BJ (cell line): ENCODE data around the gene BCAS3. TPM values are rescaled to one million over a fixed set of nuclear protein-coding genes. Genes with fewer than 3 reads are reported as not detected.

Experiments
- CTCF ChIA-PET: fragments of 350-600 bp; formaldehyde crosslinking; extraction: SDS; loops from one replicate; lab custom pipeline; 2021; ENCODE audit warnings: antibody characterized with exemption, inconsistent platforms; lab: Yijun Ruan, JAX
- POLR2A ChIA-PET: fragments of 300-600 bp; sonication (Branson Sonifier 250); formaldehyde crosslinking; extraction: SDS; loops from one replicate; lab custom pipeline; 2021; ENCODE audit warnings: antibody characterized with exemption; lab: Charles Lee
- DNase-seq: peaks from one replicate; pipeline ENCODE4 v3.0.0-alpha.2; 2011; ENCODE audit warnings: low read depth
- H3K27me3 ChIP-seq: 2 replicates; pipeline ENCODE4 v1.6.0; 2011; ENCODE audit warnings: low read length; ENCODE audit not compliant: control insufficient read depth, insufficient read depth
- H3K36me3 ChIP-seq: 2 replicates; pipeline ENCODE4 v1.5.1; 2011; ENCODE audit warnings: low read length; ENCODE audit not compliant: control insufficient read depth, insufficient read depth
- H3K4me3 ChIP-seq: 2 replicates; pipeline ENCODE4 v1.5.1; 2011; ENCODE audit warnings: low read depth, mild to moderate bottlenecking, control low read depth, low read length
- CTCF ChIP-seq: IDR thresholded peaks from 2 replicates; pipeline ENCODE4 v1.5.1; 2011; ENCODE audit warnings: low read depth, mild to moderate bottlenecking, control low read depth, inconsistent platforms, low read length, moderate library complexity; ENCODE audit not compliant: insufficient read depth
- polyA plus RNA-seq: library from polyadenylated mRNA; depleted of rRNA; stranded (reverse); fragments of >200 nt; gene quantifications from 2 replicates; pipeline ENCODE4 v1.2.3, GENCODE V29; 2011

BCAS3 gene
- polyA plus RNA-seq, 1 experiment, result 19.5 TPM

- H3K4me3 ChIP-seq, result no peak overlapping the region
- no peak for TF ChIP-seq CTCF
- ChIA-PET CTCF (interaction anchor here (0.7 to 0.9 kb wide), 2 partner anchors 10 to 217 kb away, joined by 3 to 4 read pairs; no protein-coding TSS in a partner anchor), POLR2A (no interaction called here)
- DNase-seq, result no peak
- no peaks in the 10 kb centered on the region for H3K27me3 ChIP-seq
- H3K36me3 ChIP-seq, result no peaks in the 10 kb centered on the region
Measured at GRCh38 chr17:61053469-61053868, 375.8 kb downstream of the BCAS3 start.

- no peak for DNase-seq
- no peak overlapping the region for H3K4me3 ChIP-seq
- TF ChIP-seq CTCF, result no peak
- H3K36me3 ChIP-seq, result no peaks in the 10 kb centered on the region
- CTCF ChIA-PET, result interaction anchor here (0.6 to 0.9 kb wide), 2 partner anchors 11 to 154 kb away, joined by 3 read pairs; no protein-coding TSS in a partner anchor
- POLR2A ChIA-PET, result no interaction called here
- H3K27me3 ChIP-seq, result no peaks in the 10 kb centered on the region
Measured at GRCh38 chr17:61054436-61054835, 376.8 kb downstream of the BCAS3 start.

GRCh38 chr17:61057257-61057656 is 379.6 kb downstream of the BCAS3 start:
- H3K36me3 ChIP-seq, result no peaks in the 10 kb centered on the region
- DNase-seq, result no peak
- H3K27me3 ChIP-seq, result no peaks in the 10 kb centered on the region
- no peak overlapping the region for H3K4me3 ChIP-seq
- TF ChIP-seq CTCF, result no peak
- CTCF ChIA-PET, result no interaction called here
- POLR2A ChIA-PET, result no interaction called here

GRCh38 chr17:61058066-61058465 is 380.4 kb downstream of the BCAS3 start:
- CTCF ChIA-PET, result no interaction called here
- TF ChIP-seq CTCF, result no peak
- POLR2A ChIA-PET, result no interaction called here
- H3K36me3 ChIP-seq, result no peaks in the 10 kb centered on the region; the same call in 1 of the 2 replicates
- no peak overlapping the region for H3K4me3 ChIP-seq
- DNase-seq, result no peak
- H3K27me3 ChIP-seq, result no peaks in the 10 kb centered on the region

GRCh38 chr17:61063528-61063927 is 385.9 kb downstream of the BCAS3 start:
- POLR2A ChIA-PET, result no interaction called here
- no peak for DNase-seq
- TF ChIP-seq CTCF, result no peak
- Histone ChIP-seq H3K36me3 (no peaks in the 10 kb centered on the region; the same call in 1 of the 2 replicates), H3K27me3 (no peaks in the 10 kb centered on the region), H3K4me3 (no peak overlapping the region)
- CTCF ChIA-PET, result no interaction called here
